ENCODE measurements around the gene TJP2. TPM values are rescaled to one million over a fixed set of nuclear protein-coding genes. Genes with fewer than 3 reads are reported as not detected.

The TJP2 gene
- total RNA-seq (ENCODE audit: low replicate concordance), result 35.5 and 60.6 TPM in 2 replicates

DNA sequence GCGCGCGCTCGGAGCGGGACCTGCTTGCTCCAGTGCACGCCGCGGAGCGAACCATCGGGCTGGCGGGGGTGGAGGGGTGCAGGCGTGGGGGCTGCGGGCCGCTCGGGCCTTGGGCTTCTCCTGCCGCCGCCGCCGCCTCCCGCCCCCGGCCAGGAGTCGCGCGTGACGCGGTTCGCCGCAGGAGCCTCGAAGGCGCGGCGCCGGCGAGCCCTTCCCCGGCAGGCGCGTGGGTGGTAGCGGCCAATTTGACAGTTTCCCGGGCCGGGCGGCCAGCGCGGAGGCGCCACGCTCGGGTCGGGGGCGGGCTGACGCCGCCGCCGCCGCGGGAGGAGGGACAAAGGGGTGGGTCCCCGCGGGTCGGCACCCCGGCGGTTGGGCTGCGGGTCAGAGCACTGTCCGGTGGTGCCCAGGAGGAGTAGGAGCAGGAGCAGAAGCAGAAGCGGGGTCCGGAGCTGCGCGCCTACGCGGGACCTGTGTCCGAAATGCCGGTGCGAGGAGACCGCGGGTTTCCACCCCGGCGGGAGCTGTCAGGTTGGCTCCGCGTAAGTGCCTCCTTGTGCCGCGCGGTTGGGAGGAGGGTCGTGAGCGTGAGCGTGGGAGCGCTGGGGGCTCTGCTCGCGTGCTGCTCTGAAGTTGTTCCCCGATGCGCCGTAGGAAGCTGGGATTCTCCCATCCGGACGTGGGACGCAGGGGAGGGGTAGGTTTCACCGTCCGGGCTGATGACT lies at the start of gene TJP2:
Gene TJP2, plus strand, starts transcription at position 387 of the 725 bp plus-strand sequence. Its CDS starts 96 bp downstream, at position 483.
- Histone ChIP-seq H3K27ac (no peak within 1 kb of the TSS), H3F3A (ENCODE audit: low read depth) (peaks cover 18% of the 10 kb centered on the region), H3K36me3 (no peaks in the 10 kb centered on the region), H3K4me2 (peak within 1 kb of the TSS; percentile 90), H2AFZ (replicated peaks) (peak within 1 kb of the TSS; percentile 52), H3K4me1 (peaks cover 17% of the 10 kb centered on the region), H3K9me3 (ENCODE audit: low read depth) (no peaks in the 10 kb centered on the region), H3K4me3 (peak within 1 kb of the TSS; percentile 71), H4K20me1 (ENCODE audit: low read depth) (no peaks in the 10 kb centered on the region), H3K9ac (no peak within 1 kb of the TSS), H3K27me3 (peaks cover 32% of the 10 kb centered on the region), H3K79me2 (ENCODE audit: low read depth) (no peaks in the 10 kb centered on the region)
- peaks cover 18% of the 10 kb centered on the region for H3K27me3 Mint-ChIP-seq (ENCODE audit: insufficient read depth, low read depth)
- H3K4me3 Mint-ChIP-seq, result peak within 1 kb of the TSS; percentile 89
- TF ChIP-seq, protein P1, sequence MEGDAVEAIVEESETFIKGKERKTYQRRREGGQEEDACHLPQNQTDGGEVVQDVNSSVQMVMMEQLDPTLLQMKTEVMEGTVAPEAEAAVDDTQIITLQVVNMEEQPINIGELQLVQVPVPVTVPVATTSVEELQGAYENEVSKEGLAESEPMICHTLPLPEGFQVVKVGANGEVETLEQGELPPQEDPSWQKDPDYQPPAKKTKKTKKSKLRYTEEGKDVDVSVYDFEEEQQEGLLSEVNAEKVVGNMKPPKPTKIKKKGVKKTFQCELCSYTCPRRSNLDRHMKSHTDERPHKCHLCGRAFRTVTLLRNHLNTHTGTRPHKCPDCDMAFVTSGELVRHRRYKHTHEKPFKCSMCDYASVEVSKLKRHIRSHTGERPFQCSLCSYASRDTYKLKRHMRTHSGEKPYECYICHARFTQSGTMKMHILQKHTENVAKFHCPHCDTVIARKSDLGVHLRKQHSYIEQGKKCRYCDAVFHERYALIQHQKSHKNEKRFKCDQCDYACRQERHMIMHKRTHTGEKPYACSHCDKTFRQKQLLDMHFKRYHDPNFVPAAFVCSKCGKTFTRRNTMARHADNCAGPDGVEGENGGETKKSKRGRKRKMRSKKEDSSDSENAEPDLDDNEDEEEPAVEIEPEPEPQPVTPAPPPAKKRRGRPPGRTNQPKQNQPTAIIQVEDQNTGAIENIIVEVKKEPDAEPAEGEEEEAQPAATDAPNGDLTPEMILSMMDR (IDR thresholded peaks at IDR 0.05), result no peak
- TF ChIP-seq EZH2 (IDR thresholded peaks at IDR 0.05) (peak; percentile 8), EZH2phosphoT487 (IDR thresholded peaks at IDR 0.05) (peak; percentile 46)
- peak within 1 kb of the TSS; percentile 46 for H3K27ac Mint-ChIP-seq
- peak; percentile 85 for DNase-seq (ENCODE audit: low spot score)
- H3K36me3 Mint-ChIP-seq, result no peaks in the 10 kb centered on the region
- H3K9me3 Mint-ChIP-seq, result no peaks in the 10 kb centered on the region
- H3K4me1 Mint-ChIP-seq, result peaks cover 21% of the 10 kb centered on the region

DNA sequence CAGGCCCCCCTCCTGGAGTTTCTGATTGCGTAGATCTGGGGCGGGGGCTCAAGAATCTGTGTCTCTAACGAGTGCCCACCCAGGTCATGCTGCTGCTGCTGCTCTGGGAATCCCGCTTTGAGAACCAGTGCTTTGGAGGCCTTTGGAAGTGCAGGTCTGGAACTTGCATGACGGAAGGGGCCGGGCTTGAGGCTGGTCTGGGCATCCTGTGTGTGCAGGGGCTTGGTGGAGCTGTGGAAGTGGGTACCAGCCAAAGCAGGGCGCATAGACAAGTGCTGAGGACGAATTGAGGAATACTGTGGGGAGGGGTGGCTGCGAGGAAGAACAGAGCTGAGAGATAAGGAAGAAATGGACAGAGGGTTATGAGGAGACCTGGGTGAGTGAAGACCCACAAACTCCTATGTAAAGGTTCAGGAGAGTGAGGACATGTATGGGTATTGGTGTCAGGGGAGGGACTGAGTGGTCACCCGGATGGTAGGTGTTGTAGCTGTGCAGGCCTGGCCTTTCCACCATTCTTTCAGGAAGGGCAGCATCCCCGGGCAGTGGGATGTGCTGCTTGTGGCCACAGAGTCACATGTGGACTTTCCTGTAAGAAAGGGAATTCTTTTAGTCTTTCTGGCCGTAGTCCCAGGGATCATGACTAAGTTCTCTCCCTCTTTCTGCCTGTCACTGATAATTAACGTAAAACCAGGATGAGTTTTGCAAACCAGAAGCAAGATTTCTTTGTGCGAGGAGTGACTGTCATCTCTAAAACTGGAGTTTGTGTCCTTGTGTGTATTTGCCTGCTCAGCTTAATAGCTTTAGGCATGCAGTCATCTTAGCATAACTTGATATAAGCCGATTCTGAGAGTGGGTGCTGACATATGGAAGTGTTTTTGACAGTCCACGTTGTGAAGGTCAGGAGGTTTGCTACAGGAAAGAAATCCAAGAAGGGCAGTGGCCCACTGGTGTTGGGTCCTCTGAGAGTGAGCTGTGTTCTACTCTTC lies 43.3 kb upstream of the TJP2 start:
- H3K9me3 ChIP-seq (ENCODE audit: low read depth), result no peaks in the 10 kb centered on the region
- TF ChIP-seq, protein P1 (IDR thresholded peaks at IDR 0.05), result no peak
- TF ChIP-seq EZH2 (IDR thresholded peaks at IDR 0.05), result no peak
- TF ChIP-seq EZH2phosphoT487 (IDR thresholded peaks at IDR 0.05), result no peak
- Mint-ChIP-seq H3K27ac (no peak overlapping the region), H3K4me3 (no peak overlapping the region), H3K36me3 (peaks cover 4% of the 10 kb centered on the region), H3K27me3 (ENCODE audit: insufficient read depth, low read depth) (no peaks in the 10 kb centered on the region), H3K9me3 (no peaks in the 10 kb centered on the region), H3K4me1 (peaks cover 8% of the 10 kb centered on the region)
- H4K20me1 ChIP-seq (ENCODE audit: low read depth), result no peaks in the 10 kb centered on the region
- H2AFZ ChIP-seq (replicated peaks), result no peak overlapping the region
- DNase-seq (ENCODE audit: low spot score), result no peak
- H3K9ac ChIP-seq, result no peak overlapping the region
- H3K27ac ChIP-seq, result no peak overlapping the region
- H3K4me1 ChIP-seq, result no peaks in the 10 kb centered on the region
- no peaks in the 10 kb centered on the region for H3K27me3 ChIP-seq
- H3K4me3 ChIP-seq, result no peak overlapping the region
- H3F3A ChIP-seq (ENCODE audit: low read depth), result no peaks in the 10 kb centered on the region
- H3K36me3 ChIP-seq, result no peaks in the 10 kb centered on the region
- peaks cover 28% of the 10 kb centered on the region for H3K79me2 ChIP-seq (ENCODE audit: low read depth)
- H3K4me2 ChIP-seq, result no peak overlapping the region

DNA sequence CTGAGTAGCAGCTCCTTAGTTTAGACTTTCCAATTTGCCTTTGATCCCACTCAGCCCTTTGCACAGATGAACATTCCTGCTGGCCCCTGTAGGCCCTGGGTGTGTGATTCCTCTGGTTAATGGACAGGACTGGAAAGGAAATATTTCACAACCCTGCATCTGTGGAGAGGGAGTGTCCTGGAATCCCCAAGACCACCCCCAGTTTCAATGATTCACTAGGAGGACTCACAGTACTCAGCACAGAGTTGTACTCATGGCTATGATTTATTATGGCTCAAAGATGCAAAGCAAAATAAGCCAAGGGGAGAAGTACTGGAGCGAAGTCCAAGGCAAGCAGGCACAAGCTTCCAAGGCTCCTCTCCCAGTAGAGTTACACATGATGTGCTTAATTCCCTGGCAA lies 42.4 kb upstream of the TJP2 start:
- no peak for DNase-seq (ENCODE audit: low spot score)
- no peak overlapping the region for H3K27ac Mint-ChIP-seq
- H3K9me3 Mint-ChIP-seq, result no peaks in the 10 kb centered on the region
- Histone ChIP-seq H3K4me2 (no peak overlapping the region), H3K4me1 (peaks cover 3% of the 10 kb centered on the region), H3K4me3 (no peak overlapping the region), H3K9ac (no peak overlapping the region), H3K27me3 (no peaks in the 10 kb centered on the region), H3F3A (ENCODE audit: low read depth) (no peaks in the 10 kb centered on the region), H2AFZ (replicated peaks) (no peak overlapping the region), H3K27ac (no peak overlapping the region), H4K20me1 (ENCODE audit: low read depth) (no peaks in the 10 kb centered on the region), H3K79me2 (ENCODE audit: low read depth) (peaks cover 36% of the 10 kb centered on the region), H3K36me3 (no peaks in the 10 kb centered on the region), H3K9me3 (ENCODE audit: low read depth) (no peaks in the 10 kb centered on the region)
- H3K4me1 Mint-ChIP-seq, result peaks cover 10% of the 10 kb centered on the region
- no peak for TF ChIP-seq EZH2 (IDR thresholded peaks at IDR 0.05)
- H3K27me3 Mint-ChIP-seq (ENCODE audit: insufficient read depth, low read depth), result no peaks in the 10 kb centered on the region
- no peak overlapping the region for H3K4me3 Mint-ChIP-seq
- H3K36me3 Mint-ChIP-seq, result peaks cover 7% of the 10 kb centered on the region

Data from neural progenitor cell (in vitro differentiated cells).